Stimulated activated naive B cell treated with anti-CD40 and anti-IgM and Interleukin-4, amounts not matched to agents 10 μg/mL and 1 μg/mL and 100 μg/mL, for 72 hours (primary cell): ENCODE results near the gene TMEM150C.

ENCODE experiments used
- ATAC-seq, 2 donors: fragments of 150-1000 bp; cut with Tn5 transposase; replicated peaks; 2 replicates each; pipeline ENCODE4 v1.10.0; 2021; ENCODE audit warnings: moderate library complexity in 1 of 2
- DNase-seq: peaks from one replicate; pipeline ENCODE4 v3.0.0; 2021
- H3K27ac Mint-ChIP-seq: one replicate; pipeline ENCODE4 v1.8.0; 2022; ENCODE audit warnings: mild to moderate bottlenecking, mixed read lengths
- H3K27me3 Mint-ChIP-seq, 2 donors: one replicate each; pipeline ENCODE4 v1.8.0; 2022; ENCODE audit warnings: mixed read lengths in 2 of 2
- H3K36me3 Mint-ChIP-seq, 2 donors: one replicate each; pipeline ENCODE4 v1.8.0; 2022; ENCODE audit warnings: mixed read lengths in 2 of 2, mild to moderate bottlenecking in 1 of 2
- H3K4me1 Mint-ChIP-seq, 2 donors: one replicate each; pipeline ENCODE4 v1.8.0; 2022; ENCODE audit warnings: mixed read lengths in 2 of 2, mild to moderate bottlenecking in 1 of 2
- H3K4me3 Mint-ChIP-seq, 2 donors: one replicate each; pipeline ENCODE4 v1.8.0; 2022; ENCODE audit warnings: mild to moderate bottlenecking in 2 of 2, mixed read lengths in 2 of 2, moderate library complexity in 1 of 2
- H3K9me3 Mint-ChIP-seq, 2 donors: one replicate each; pipeline ENCODE4 v1.8.0; 2022; ENCODE audit warnings: mixed read lengths in 2 of 2, mild to moderate bottlenecking in 1 of 2

Gene TMEM150C

DNA sequence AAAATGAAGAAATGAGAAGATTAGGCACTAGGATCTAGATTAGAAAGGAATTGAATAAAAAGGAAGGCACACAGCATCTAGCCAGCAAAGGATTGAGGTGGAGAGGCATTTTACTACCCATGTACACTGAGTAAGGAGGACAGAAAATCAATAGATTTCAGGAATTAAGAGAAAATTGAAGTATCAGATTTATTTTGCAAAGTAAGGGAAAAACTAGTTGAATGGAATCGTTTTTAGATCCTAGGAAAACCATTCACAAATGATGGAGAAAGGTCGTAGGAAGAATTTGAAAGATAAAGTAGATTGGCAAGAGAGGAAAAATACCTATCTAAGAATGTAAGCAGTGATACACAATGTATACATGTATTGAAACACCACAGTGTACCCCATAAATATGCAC lies 100.1 kb downstream of the TMEM150C start:
- peaks cover 34 to 59% of the 10 kb centered on the region in 2 donors for H3K36me3 Mint-ChIP-seq

GRCh38 chr4:82458729-82459128 lies 103.1 kb downstream of the TMEM150C start:
- Mint-ChIP-seq H3K27me3 (no peaks in the 10 kb centered on the region), H3K9me3 (no peaks in the 10 kb centered on the region), H3K27ac (no peak overlapping the region), H3K4me3 (no peak overlapping the region), H3K36me3 (peaks cover 30 to 47% of the 10 kb centered on the region in 2 donors), H3K4me1 (peaks cover 15 to 26% of the 10 kb centered on the region in 2 donors)
- DNase-seq (no peak), ATAC-seq (peak; percentile 89 to 92)

More for the DNA sequence above, 100.1 kb downstream of the TMEM150C start:
- DNase-seq (no peak), ATAC-seq (no peak)
- Mint-ChIP-seq H3K4me1 (peaks cover 27 to 47% of the 10 kb centered on the region in 2 donors), H3K4me3 (no peak overlapping the region), H3K27ac (no peak overlapping the region), H3K27me3 (no peaks in the 10 kb centered on the region), H3K9me3 (no peaks in the 10 kb centered on the region)

- ATAC-seq (no peak), DNase-seq (no peak)
- Mint-ChIP-seq H3K36me3 (peaks cover 22 to 50% of the 10 kb centered on the region in 2 donors), H3K9me3 (no peaks in the 10 kb centered on the region), H3K27ac (no peak overlapping the region), H3K4me1 (peaks cover 13 to 19% of the 10 kb centered on the region in 2 donors), H3K4me3 (no peak overlapping the region), H3K27me3 (no peaks in the 10 kb centered on the region)
These were observed 104.5 kb downstream of the TMEM150C start for GRCh38 chr4:82457266-82457665.

- no peak for DNase-seq
- no peaks in the 10 kb centered on the region for H3K9me3 Mint-ChIP-seq
- no peak overlapping the region for H3K27ac Mint-ChIP-seq
- H3K36me3 Mint-ChIP-seq, result peaks cover 34 to 53% of the 10 kb centered on the region in 2 donors
- ATAC-seq, result no peak
- H3K27me3 Mint-ChIP-seq, result no peaks in the 10 kb centered on the region
- no peak overlapping the region for H3K4me3 Mint-ChIP-seq
- peaks cover 3 to 8% of the 10 kb centered on the region in 2 donors for H3K4me1 Mint-ChIP-seq
These were observed 109.8 kb downstream of the TMEM150C start for GRCh38 chr4:82452026-82452425.

DNA sequence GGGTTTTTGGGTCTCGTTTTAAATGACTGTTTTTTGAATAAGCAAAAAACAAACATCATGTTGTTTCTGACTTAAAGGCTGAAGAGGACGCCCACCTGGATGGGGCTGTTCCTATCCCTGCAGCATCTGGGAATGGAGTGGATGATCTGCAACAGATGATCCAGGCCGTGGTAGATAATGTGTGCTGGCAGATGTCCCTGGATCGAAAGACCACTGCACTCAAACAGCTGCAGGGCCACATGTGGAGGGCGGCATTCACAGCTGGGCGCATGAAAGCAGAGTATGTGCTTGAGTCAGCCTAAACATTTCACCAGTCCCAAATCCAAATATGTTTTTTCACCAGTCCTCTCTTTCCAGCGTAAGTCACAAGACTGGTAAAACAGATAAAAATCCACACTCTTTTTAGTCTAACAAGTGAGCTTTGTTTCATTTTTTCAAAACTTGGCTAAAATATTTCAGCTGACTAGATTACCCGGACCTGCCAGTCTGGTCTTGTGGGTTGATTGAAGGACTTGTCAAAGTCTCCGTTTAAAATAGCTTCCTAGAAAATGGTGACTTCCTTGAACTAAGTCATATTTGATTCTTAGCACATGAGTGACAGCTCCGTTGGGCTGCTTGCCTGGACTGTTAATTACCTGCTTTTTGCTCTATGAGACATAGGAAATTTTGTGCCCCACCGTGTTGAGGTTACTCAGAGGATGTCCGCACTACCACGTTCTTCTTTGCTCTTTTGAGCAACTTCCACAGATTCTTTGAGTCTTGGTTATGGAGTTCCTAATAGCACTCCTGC lies 110.6 kb downstream of the TMEM150C start:
- ATAC-seq, result no peak

DNA sequence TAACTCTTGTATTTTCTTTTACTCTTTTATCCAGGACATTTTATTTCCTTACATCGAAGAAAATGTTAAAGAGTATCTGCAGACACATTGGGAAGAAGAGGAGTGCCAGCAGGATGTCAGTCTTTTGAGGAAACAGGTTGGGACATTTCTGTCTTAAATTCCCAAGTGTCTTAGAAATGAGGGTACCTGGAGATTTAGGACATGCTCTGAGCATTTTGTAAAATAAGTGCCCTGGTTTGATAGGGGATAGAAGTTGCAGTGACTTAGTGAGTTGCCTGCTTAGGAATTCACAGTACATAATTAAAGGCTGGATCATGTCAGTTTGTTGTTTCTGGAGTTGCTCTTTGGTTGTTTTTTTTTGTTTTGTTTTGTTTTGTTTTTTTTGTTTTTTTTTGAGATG lies 113.9 kb downstream of the TMEM150C start:
- H3K4me1 Mint-ChIP-seq, result peaks cover 3 to 8% of the 10 kb centered on the region in 2 donors
- no peak for DNase-seq
- H3K27ac Mint-ChIP-seq, result no peak overlapping the region
- H3K36me3 Mint-ChIP-seq, result peaks cover 34 to 42% of the 10 kb centered on the region in 2 donors
- no peak overlapping the region for H3K4me3 Mint-ChIP-seq
- H3K9me3 Mint-ChIP-seq, result no peaks in the 10 kb centered on the region
- no peaks in the 10 kb centered on the region for H3K27me3 Mint-ChIP-seq
- ATAC-seq, result no peak

More for the DNA sequence above, 110.6 kb downstream of the TMEM150C start:
- Mint-ChIP-seq H3K36me3 (peaks cover 33 to 53% of the 10 kb centered on the region in 2 donors), H3K4me3 (no peak overlapping the region), H3K27me3 (no peaks in the 10 kb centered on the region), H3K27ac (no peak overlapping the region), H3K9me3 (no peaks in the 10 kb centered on the region), H3K4me1 (peaks cover 3 to 8% of the 10 kb centered on the region in 2 donors)
- DNase-seq, result no peak

GRCh38 chr4:82439088-82439487 lies 122.7 kb downstream of the TMEM150C start:
- Mint-ChIP-seq H3K4me3 (no peak overlapping the region), H3K9me3 (no peaks in the 10 kb centered on the region)

GRCh38 chr4:82437285-82438005 lies 124.3 kb downstream of the TMEM150C start:
- Mint-ChIP-seq H3K9me3 (no peaks in the 10 kb centered on the region), H3K36me3 (peaks cover 25 to 55% of the 10 kb centered on the region in 2 donors), H3K4me3 (no peak overlapping the region), H3K27me3 (no peaks in the 10 kb centered on the region), H3K27ac (no peak overlapping the region), H3K4me1 (peaks cover 29 to 63% of the 10 kb centered on the region in 2 donors)
- DNase-seq (no peak), ATAC-seq (no peak)

More at GRCh38 chr4:82439088-82439487, 122.7 kb downstream of the TMEM150C start:
- Mint-ChIP-seq H3K4me1 (peaks cover 24 to 49% of the 10 kb centered on the region in 2 donors), H3K36me3 (peaks cover 25 to 49% of the 10 kb centered on the region in 2 donors), H3K27me3 (no peaks in the 10 kb centered on the region), H3K27ac (no peak overlapping the region)
- DNase-seq (no peak), ATAC-seq (no peak)

GRCh38 chr4:82436780-82437179 lies 125.0 kb downstream of the TMEM150C start:
- Mint-ChIP-seq H3K27ac (no peak overlapping the region), H3K4me1 (peaks cover 30 to 60% of the 10 kb centered on the region in 2 donors), H3K36me3 (peaks cover 25 to 51% of the 10 kb centered on the region in 2 donors), H3K4me3 (no peak overlapping the region), H3K27me3 (no peaks in the 10 kb centered on the region), H3K9me3 (no peaks in the 10 kb centered on the region)
- ATAC-seq, result no peak
- DNase-seq, result no peak

DNA sequence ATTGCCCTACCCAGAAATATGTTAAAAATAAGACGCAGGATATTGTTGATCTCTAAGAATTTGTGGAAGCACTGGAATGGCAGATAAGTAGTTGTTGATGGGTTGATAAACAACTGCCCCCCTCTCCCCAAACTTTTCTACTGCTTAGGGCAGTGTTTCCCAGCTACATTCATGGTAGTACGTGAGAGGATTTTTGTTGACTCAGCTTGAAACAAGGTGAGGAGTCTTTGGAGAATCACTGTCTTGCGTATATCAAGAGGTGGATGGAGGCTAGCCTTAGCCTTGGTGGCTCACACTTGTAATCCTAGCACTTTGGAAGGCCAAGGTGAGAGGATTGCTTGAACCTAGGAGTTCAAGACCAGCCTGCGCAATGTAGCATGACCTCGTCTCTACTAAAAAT lies 125.7 kb downstream of the TMEM150C start:
- H3K4me1 Mint-ChIP-seq, result peaks cover 32 to 57% of the 10 kb centered on the region in 2 donors
- no peak overlapping the region for H3K27ac Mint-ChIP-seq
- H3K27me3 Mint-ChIP-seq, result no peaks in the 10 kb centered on the region
- DNase-seq (no peak), ATAC-seq (no peak)
- H3K4me3 Mint-ChIP-seq, result no peak overlapping the region
- peaks cover 24 to 49% of the 10 kb centered on the region in 2 donors for H3K36me3 Mint-ChIP-seq
- no peaks in the 10 kb centered on the region for H3K9me3 Mint-ChIP-seq

- ATAC-seq (no peak), DNase-seq (no peak)
- Mint-ChIP-seq H3K27me3 (no peaks in the 10 kb centered on the region), H3K4me1 (peaks cover 27 to 53% of the 10 kb centered on the region in 2 donors), H3K4me3 (no peak overlapping the region), H3K27ac (no peak overlapping the region), H3K36me3 (peaks cover 24 to 48% of the 10 kb centered on the region in 2 donors), H3K9me3 (no peaks in the 10 kb centered on the region)
These were observed 126.8 kb downstream of the TMEM150C start for GRCh38 chr4:82434949-82435348.

- peaks cover 0 to 4% of the 10 kb centered on the region in 2 donors for H3K27me3 Mint-ChIP-seq
- no peak overlapping the region for H3K4me3 Mint-ChIP-seq
- ATAC-seq, result no peak
- H3K9me3 Mint-ChIP-seq, result no peaks in the 10 kb centered on the region
- DNase-seq, result no peak
- peaks cover 26 to 45% of the 10 kb centered on the region in 2 donors for H3K4me1 Mint-ChIP-seq
- H3K36me3 Mint-ChIP-seq, result peaks cover 25 to 51% of the 10 kb centered on the region in 2 donors
- H3K27ac Mint-ChIP-seq, result no peak overlapping the region
These were observed 128.0 kb downstream of the TMEM150C start for GRCh38 chr4:82433791-82434190.
